Endothelial cell of coronary artery (primary cell): ENCODE results near the gene GJA3. TPM values are rescaled to one million over a fixed set of nuclear protein-coding genes. Genes with fewer than 3 reads are reported as not detected.

Source experiments
- total RNA-seq: library from RNA; depleted of rRNA; stranded (reverse); fragments of >200 nt; gene quantifications from 2 replicates; pipeline ENCODE4 v1.2.3, GENCODE V29; 2014

GJA3 gene
- under 0.01 and 0.28 TPM in 2 replicates for total RNA-seq

GRCh38 chr13:20160306-20161274 lies at the start of gene GJA3:
Gene GJA3, minus strand, starts transcription at chr13:20161052. Its CDS starts 17,764 bp downstream, at chr13:20143288.

GRCh38 chr13:20192836-20193161 lies 31.9 kb upstream of the GJA3 start, which contains the start of gene GJB2:
Gene GJB2, minus strand, starts transcription at chr13:20192938. Its CDS starts 3,357 bp downstream, at chr13:20189581.

Other genes starting within 250 kb of the GJA3 start
- 42.3 and 57.6 TPM in 2 replicates for gene ZMYM2, start 202.3 kb downstream of the GJA3 start, total RNA-seq
- gene GJB2, start 31.9 kb upstream of the GJA3 start, total RNA-seq: not detected in 2 replicates
- gene GJB6, start 71.3 kb upstream of the GJA3 start, total RNA-seq: not detected in 2 replicates